ENCODE results near the gene ASAP2. TPM values are rescaled to one million over a fixed set of nuclear protein-coding genes. Genes with fewer than 3 reads are reported as not detected.

The ASAP2 gene
- total RNA-seq, 1 experiment from 2014 or later: 12.6 TPM

DNA sequence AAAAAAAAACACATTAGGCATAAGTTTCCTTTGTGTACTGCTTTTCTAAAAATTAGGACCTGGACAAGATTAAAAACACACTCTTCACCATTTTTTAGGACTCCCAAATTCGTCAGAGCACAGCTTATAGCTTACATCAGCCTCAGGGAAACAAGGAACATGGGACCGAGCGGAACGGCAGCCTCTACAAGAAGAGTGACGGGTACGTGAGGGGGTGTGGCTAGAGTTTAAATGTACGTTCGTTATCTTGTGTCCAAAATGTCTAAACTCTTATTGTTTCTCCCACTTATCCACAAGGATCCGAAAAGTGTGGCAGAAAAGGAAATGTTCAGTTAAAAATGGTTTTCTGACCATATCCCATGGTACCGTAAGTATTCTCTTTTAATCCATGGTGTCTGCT is 137.8 kb downstream of the ASAP2 start:
- no peak overlapping the region for H3K4me3 Mint-ChIP-seq
- H3K9ac ChIP-seq (ENCODE audit: extremely low read depth, insufficient read length, low read length): no peak overlapping the region
- no peaks in the 10 kb centered on the region for H3K27me3 ChIP-seq (ENCODE audit: insufficient read depth, low read length)
- no peak overlapping the region for H3K23ac ChIP-seq (ENCODE audit: insufficient read length, low read depth, low read length)
- no peak overlapping the region for H2AK5ac ChIP-seq (ENCODE audit: insufficient read length, low read length)
- no peak overlapping the region for H3K4me2 ChIP-seq (ENCODE audit: insufficient read depth, insufficient read length, low read length)
- no peaks in the 10 kb centered on the region for H4K20me1 ChIP-seq (ENCODE audit: control insufficient read depth, insufficient read depth, insufficient read length)
- H3K23me2 ChIP-seq (ENCODE audit: insufficient read length, low read depth, low read length, poor library complexity, severe bottlenecking): no peaks in the 10 kb centered on the region
- WGBS (ENCODE audit: extremely low coverage, insufficient read length, low lambda C conversion rate): no CpG with 5 or more reads among the region's 10 CpGs
- H2BK120ac ChIP-seq (ENCODE audit: low read depth, low read length, poor library complexity, severe bottlenecking): no peak overlapping the region
- no peaks in the 10 kb centered on the region for H3K9me3 ChIP-seq (ENCODE audit: control insufficient read depth, low read depth, low read length)
- H3K36me3 Mint-ChIP-seq (ENCODE audit: insufficient read depth in 1 of 3, low read depth in 3 of 3): peaks cover 1 to 14% (median 8%) of the 10 kb centered on the region in 3 experiments; a peak in 6 of 7 replicates
- H4K5ac ChIP-seq (ENCODE audit: insufficient read length, low read depth, low read length): no peak overlapping the region
- no peaks in the 10 kb centered on the region for H3K79me1 ChIP-seq (ENCODE audit: insufficient read depth, low read depth, low read length, poor library complexity, severe bottlenecking)
- no peak overlapping the region for H3K27ac Mint-ChIP-seq
- no peak overlapping the region for H3K18ac ChIP-seq (ENCODE audit: insufficient read length, low read depth, low read length)
- H2BK5ac ChIP-seq (ENCODE audit: insufficient read length, low read length): no peak overlapping the region
- no peak overlapping the region for H3K4ac ChIP-seq (ENCODE audit: low read depth, low read length)
- H3K4me1 ChIP-seq (ENCODE audit: insufficient read depth, low read length): no peaks in the 10 kb centered on the region
- no peaks in the 10 kb centered on the region for H3K79me2 ChIP-seq (ENCODE audit: insufficient read depth, low read length)
- H4K8ac ChIP-seq (replicated peaks; ENCODE audit: insufficient read length, low read depth, low read length): no peak overlapping the region
- no peak overlapping the region for H3K56ac ChIP-seq (ENCODE audit: insufficient read length, low read depth, low read length)
- H3K14ac ChIP-seq (ENCODE audit: insufficient read depth, low read length): no peak overlapping the region
- no peaks in the 10 kb centered on the region for H3K27me3 Mint-ChIP-seq (ENCODE audit: low read depth)
- H3T11ph ChIP-seq (ENCODE audit: low read length): no peak overlapping the region
- H2BK12ac ChIP-seq (ENCODE audit: insufficient read length, low read depth, low read length): no peak overlapping the region
- H4K91ac ChIP-seq (ENCODE audit: insufficient read length, low read depth, low read length): no peak overlapping the region
- peaks cover 2 to 4% of the 10 kb centered on the region in 2 experiments; a peak in 2 of 4 replicates for H3K4me1 Mint-ChIP-seq
- H3K27ac ChIP-seq (ENCODE audit: insufficient read length, low read depth, low read length): no peak overlapping the region
- H3K9me3 Mint-ChIP-seq: no peaks in the 10 kb centered on the region
- H2BK20ac ChIP-seq (ENCODE audit: low read depth, low read length, poor library complexity, severe bottlenecking): no peak overlapping the region
- no peak for DNase-seq
- no peak for TF ChIP-seq CTCF (conservative IDR thresholded peaks at IDR 0.05)
- H2AFZ ChIP-seq (ENCODE audit: low read length): no peak overlapping the region
- no peak overlapping the region for H2BK15ac ChIP-seq (ENCODE audit: low read depth, low read length)

Measured in H9 (cell line).